ENCODE data around the gene PSAPL1. TPM values are rescaled to one million over a fixed set of nuclear protein-coding genes. Genes with fewer than 3 reads are reported as not detected.

PSAPL1 gene
- total RNA-seq, 1 donor from 2014 or later: not detected

DNA sequence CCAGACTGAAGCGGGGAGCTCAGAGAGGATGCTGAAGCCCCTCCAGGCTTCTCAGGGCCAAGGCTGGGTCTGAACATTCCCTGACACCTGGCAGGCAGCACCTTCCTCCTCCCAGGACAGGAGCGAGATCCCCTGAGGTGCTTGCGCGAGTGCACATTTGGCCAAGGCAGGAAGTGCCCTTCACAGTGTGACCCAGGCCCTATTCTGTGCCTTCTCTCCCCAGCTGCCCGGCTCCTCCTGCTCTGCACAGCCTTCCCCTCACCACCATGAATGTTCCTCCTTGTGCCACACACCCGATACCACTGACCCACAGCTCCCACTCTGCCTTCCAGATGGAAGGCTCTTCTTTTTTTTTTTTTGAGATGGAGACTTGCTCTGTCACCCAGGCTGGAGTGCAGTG lies 17.1 kb upstream of the PSAPL1 start:
- Mint-ChIP-seq H3K27me3 (ENCODE audit: low read depth, unreplicated experiment) (peaks cover 46% of the 10 kb centered on the region), H3K4me3 (ENCODE audit: unreplicated experiment) (no peak overlapping the region), H3K4me1 (ENCODE audit: low read depth, unreplicated experiment) (no peaks in the 10 kb centered on the region), H3K9me3 (ENCODE audit: unreplicated experiment) (peaks cover 4% of the 10 kb centered on the region), H3K36me3 (ENCODE audit: low read depth, unreplicated experiment) (peaks cover 3% of the 10 kb centered on the region), H3K27ac (ENCODE audit: unreplicated experiment) (no peak overlapping the region)
- Histone ChIP-seq H3K27ac (ENCODE audit: low read depth, low read length) (no peak overlapping the region), H2AFZ (ENCODE audit: low read depth, low read length) (no peak overlapping the region), H3K27me3 (ENCODE audit: insufficient read depth, low read length) (peaks cover 7% of the 10 kb centered on the region), H4K20me1 (ENCODE audit: insufficient read depth, low read length) (peaks cover 49% of the 10 kb centered on the region), H3K4me3 (ENCODE audit: insufficient read depth, low read depth, low read length) (no peak overlapping the region), H3K4me1 (ENCODE audit: insufficient read depth, low read length) (no peaks in the 10 kb centered on the region), H3K9ac (ENCODE audit: low read length) (no peak overlapping the region), H3K4me2 (ENCODE audit: low read length) (no peak overlapping the region), H3K79me2 (ENCODE audit: insufficient read depth, low read length) (no peaks in the 10 kb centered on the region), H3K9me3 (ENCODE audit: insufficient read depth, low read depth, low read length) (no peaks in the 10 kb centered on the region), H3K36me3 (ENCODE audit: insufficient read depth, low read length) (no peaks in the 10 kb centered on the region)
- FAIRE-seq (no peak), DNase-seq (ENCODE audit: low read depth) (no peak)
- TF ChIP-seq, protein P1, sequence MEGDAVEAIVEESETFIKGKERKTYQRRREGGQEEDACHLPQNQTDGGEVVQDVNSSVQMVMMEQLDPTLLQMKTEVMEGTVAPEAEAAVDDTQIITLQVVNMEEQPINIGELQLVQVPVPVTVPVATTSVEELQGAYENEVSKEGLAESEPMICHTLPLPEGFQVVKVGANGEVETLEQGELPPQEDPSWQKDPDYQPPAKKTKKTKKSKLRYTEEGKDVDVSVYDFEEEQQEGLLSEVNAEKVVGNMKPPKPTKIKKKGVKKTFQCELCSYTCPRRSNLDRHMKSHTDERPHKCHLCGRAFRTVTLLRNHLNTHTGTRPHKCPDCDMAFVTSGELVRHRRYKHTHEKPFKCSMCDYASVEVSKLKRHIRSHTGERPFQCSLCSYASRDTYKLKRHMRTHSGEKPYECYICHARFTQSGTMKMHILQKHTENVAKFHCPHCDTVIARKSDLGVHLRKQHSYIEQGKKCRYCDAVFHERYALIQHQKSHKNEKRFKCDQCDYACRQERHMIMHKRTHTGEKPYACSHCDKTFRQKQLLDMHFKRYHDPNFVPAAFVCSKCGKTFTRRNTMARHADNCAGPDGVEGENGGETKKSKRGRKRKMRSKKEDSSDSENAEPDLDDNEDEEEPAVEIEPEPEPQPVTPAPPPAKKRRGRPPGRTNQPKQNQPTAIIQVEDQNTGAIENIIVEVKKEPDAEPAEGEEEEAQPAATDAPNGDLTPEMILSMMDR (IDR thresholded peaks at IDR 0.05; ENCODE audit: insufficient read depth, low read depth, low read length): no peak
- TF ChIP-seq EZH2 (IDR thresholded peaks at IDR 0.05; ENCODE audit: insufficient read depth, low read length): no peak

DNA sequence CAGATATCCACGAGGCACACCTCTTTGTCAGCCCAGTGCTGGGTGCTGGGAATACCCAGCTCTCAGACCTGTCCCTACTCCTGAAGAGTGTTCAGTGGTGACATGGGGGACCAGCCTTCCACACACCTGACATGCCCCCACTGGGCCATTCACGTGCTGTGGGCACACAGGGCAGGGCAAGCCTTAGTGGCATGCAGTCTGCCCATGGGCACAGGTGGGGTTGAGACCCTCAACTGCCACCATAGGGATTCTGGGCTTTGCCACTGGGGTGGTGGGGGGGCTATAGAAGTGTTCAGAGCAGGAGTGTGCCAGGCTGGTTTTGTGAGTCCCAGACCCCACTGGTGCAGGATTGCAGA lies 16.7 kb upstream of the PSAPL1 start:
- H2AFZ ChIP-seq (ENCODE audit: low read depth, low read length): no peak overlapping the region
- no peaks in the 10 kb centered on the region for H3K79me2 ChIP-seq (ENCODE audit: insufficient read depth, low read length)
- peaks cover 3% of the 10 kb centered on the region for H3K36me3 Mint-ChIP-seq (ENCODE audit: low read depth, unreplicated experiment)
- peaks cover 49% of the 10 kb centered on the region for H3K27me3 Mint-ChIP-seq (ENCODE audit: low read depth, unreplicated experiment)
- no peak overlapping the region for H3K27ac ChIP-seq (ENCODE audit: low read depth, low read length)
- no peaks in the 10 kb centered on the region for H3K4me1 ChIP-seq (ENCODE audit: insufficient read depth, low read length)
- FAIRE-seq (no peak), DNase-seq (ENCODE audit: low read depth) (no peak)
- TF ChIP-seq, protein P1 (IDR thresholded peaks at IDR 0.05; ENCODE audit: insufficient read depth, low read depth, low read length): no peak
- no peak for TF ChIP-seq EZH2 (IDR thresholded peaks at IDR 0.05; ENCODE audit: insufficient read depth, low read length)
- H3K9me3 Mint-ChIP-seq (ENCODE audit: unreplicated experiment): peaks cover 4% of the 10 kb centered on the region
- H3K27me3 ChIP-seq (ENCODE audit: insufficient read depth, low read length): peaks cover 7% of the 10 kb centered on the region
- H3K4me3 Mint-ChIP-seq (ENCODE audit: unreplicated experiment): no peak overlapping the region
- H3K27ac Mint-ChIP-seq (ENCODE audit: unreplicated experiment): no peak overlapping the region
- no peaks in the 10 kb centered on the region for H3K36me3 ChIP-seq (ENCODE audit: insufficient read depth, low read length)
- no peak overlapping the region for H3K4me3 ChIP-seq (ENCODE audit: insufficient read depth, low read depth, low read length)
- H3K9me3 ChIP-seq (ENCODE audit: insufficient read depth, low read depth, low read length): no peaks in the 10 kb centered on the region
- H4K20me1 ChIP-seq (ENCODE audit: insufficient read depth, low read length): peaks cover 49% of the 10 kb centered on the region
- H3K9ac ChIP-seq (ENCODE audit: low read length): no peak overlapping the region
- H3K4me2 ChIP-seq (ENCODE audit: low read length): no peak overlapping the region
- no peaks in the 10 kb centered on the region for H3K4me1 Mint-ChIP-seq (ENCODE audit: low read depth, unreplicated experiment)

GRCh38 chr4:7450775-7451433 lies 16.2 kb upstream of the PSAPL1 start:
- H4K20me1 ChIP-seq (ENCODE audit: insufficient read depth, low read length): peaks cover 48% of the 10 kb centered on the region

More at GRCh38 chr4:7450775-7451433, 16.2 kb upstream of the PSAPL1 start:
- H3K27me3 Mint-ChIP-seq (ENCODE audit: low read depth, unreplicated experiment): peaks cover 47% of the 10 kb centered on the region
- H2AFZ ChIP-seq (ENCODE audit: low read depth, low read length): no peak overlapping the region
- DNase-seq (ENCODE audit: low read depth) (no peak), FAIRE-seq (no peak)
- no peak overlapping the region for H3K9ac ChIP-seq (ENCODE audit: low read length)
- H3K27me3 ChIP-seq (ENCODE audit: insufficient read depth, low read length): peaks cover 7% of the 10 kb centered on the region
- no peaks in the 10 kb centered on the region for H3K9me3 ChIP-seq (ENCODE audit: insufficient read depth, low read depth, low read length)
- peaks cover 3% of the 10 kb centered on the region for H3K36me3 Mint-ChIP-seq (ENCODE audit: low read depth, unreplicated experiment)
- H3K4me1 ChIP-seq (ENCODE audit: insufficient read depth, low read length): no peaks in the 10 kb centered on the region
- no peak overlapping the region for H3K27ac Mint-ChIP-seq (ENCODE audit: unreplicated experiment)
- H3K4me2 ChIP-seq (ENCODE audit: low read length): no peak overlapping the region
- TF ChIP-seq, protein P1 (IDR thresholded peaks at IDR 0.05; ENCODE audit: insufficient read depth, low read depth, low read length): no peak
- TF ChIP-seq EZH2 (IDR thresholded peaks at IDR 0.05; ENCODE audit: insufficient read depth, low read length): no peak
- H3K4me3 Mint-ChIP-seq (ENCODE audit: unreplicated experiment): no peak overlapping the region
- no peak overlapping the region for H3K4me3 ChIP-seq (ENCODE audit: insufficient read depth, low read depth, low read length)
- no peaks in the 10 kb centered on the region for H3K4me1 Mint-ChIP-seq (ENCODE audit: low read depth, unreplicated experiment)
- H3K27ac ChIP-seq (ENCODE audit: low read depth, low read length): no peak overlapping the region
- H3K9me3 Mint-ChIP-seq (ENCODE audit: unreplicated experiment): peaks cover 4% of the 10 kb centered on the region
- no peaks in the 10 kb centered on the region for H3K79me2 ChIP-seq (ENCODE audit: insufficient read depth, low read length)
- H3K36me3 ChIP-seq (ENCODE audit: insufficient read depth, low read length): no peaks in the 10 kb centered on the region

All from astrocyte (in vitro differentiated cells and primary cell).